ENCODE data around the gene SNRNP48.

GRCh38 chr6:7578516-7578915, 11.5 kb upstream of the SNRNP48 start:
- no peak for TF ChIP-seq CTCF (IDR thresholded peaks at IDR 0.05)
- TF ChIP-seq POLR2A (IDR thresholded peaks at IDR 0.05): no peak
- TF ChIP-seq POLR2AphosphoS5 (IDR thresholded peaks at IDR 0.05): no peak

Data from breast epithelium (tissue), 3 donors.